Measurements from ENCODE around the gene UBAP2L.

- no peak for TF ChIP-seq CTCF (IDR thresholded peaks at IDR 0.05)
- TF ChIP-seq POLR2A (IDR thresholded peaks at IDR 0.05), result no peak
Observed at GRCh38 chr1:154219541-154219940, 1.2 kb upstream of the UBAP2L start.

All from lower leg skin (tissue), 3 donors.